GM18868 (cell line): Measurements from ENCODE around the gene FZD4.
A peak's percentile ranks its signal among the peaks of the same experiment; 100 is the strongest.
"Not testable (repeated sequence)": the region's sequence is repeated elsewhere in the genome, so short reads cannot be mapped to it uniquely, and the experiment has no call there.

Experiments
- ATAC-seq: cut with Tn5 transposase; IDR thresholded peaks from one replicate; pipeline ENCODE4 v1.9.1; 2021; ENCODE audit warnings: mild to moderate bottlenecking, moderate library complexity; ENCODE audit not compliant: unreplicated experiment

The FZD4 gene

DNA sequence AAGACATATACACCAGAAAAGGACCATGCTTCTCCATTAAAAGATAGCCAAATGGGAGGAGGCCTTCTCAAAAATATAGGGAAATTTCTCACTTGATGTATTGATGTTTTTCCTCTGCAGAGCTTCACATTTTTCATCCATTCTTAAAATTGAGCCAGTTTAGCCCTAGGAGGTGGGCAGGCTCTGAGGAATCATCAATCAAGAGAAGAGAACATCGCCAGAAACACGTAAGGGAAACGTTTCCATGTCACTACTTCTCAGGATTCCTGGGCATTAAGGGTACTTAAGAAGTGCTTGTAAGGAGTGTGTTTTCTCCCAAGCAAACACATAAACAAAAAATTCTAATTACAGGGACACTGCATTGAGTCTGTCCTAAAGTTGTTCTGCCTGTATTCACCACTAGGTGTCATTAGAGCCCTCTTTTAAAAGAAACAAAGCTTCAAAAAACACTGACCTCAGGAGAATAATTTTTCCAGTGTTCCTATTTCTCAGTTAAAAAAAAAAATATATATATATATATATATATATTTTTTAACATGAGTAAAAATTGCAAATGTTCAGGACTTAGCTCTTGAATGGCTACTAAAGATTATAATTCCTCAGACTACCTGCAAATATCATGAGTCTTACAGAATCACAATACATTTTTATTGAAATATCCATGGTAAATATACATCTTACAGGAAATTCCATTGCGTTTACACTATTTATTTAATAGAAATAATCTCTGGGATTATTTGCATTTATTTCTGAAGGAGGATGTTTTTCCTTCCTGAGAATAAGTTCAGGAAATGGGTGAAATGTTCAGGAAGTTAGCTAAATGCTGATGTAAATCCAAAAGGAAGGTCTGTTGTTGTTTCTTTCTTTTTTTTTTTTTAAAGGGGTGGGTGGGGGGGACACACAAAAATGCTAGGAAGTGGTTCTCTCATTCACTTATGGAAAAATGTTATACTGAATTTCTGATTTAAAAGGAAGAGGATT, 16.0 kb downstream of the FZD4 start:
- peak; percentile 76 for ATAC-seq

DNA sequence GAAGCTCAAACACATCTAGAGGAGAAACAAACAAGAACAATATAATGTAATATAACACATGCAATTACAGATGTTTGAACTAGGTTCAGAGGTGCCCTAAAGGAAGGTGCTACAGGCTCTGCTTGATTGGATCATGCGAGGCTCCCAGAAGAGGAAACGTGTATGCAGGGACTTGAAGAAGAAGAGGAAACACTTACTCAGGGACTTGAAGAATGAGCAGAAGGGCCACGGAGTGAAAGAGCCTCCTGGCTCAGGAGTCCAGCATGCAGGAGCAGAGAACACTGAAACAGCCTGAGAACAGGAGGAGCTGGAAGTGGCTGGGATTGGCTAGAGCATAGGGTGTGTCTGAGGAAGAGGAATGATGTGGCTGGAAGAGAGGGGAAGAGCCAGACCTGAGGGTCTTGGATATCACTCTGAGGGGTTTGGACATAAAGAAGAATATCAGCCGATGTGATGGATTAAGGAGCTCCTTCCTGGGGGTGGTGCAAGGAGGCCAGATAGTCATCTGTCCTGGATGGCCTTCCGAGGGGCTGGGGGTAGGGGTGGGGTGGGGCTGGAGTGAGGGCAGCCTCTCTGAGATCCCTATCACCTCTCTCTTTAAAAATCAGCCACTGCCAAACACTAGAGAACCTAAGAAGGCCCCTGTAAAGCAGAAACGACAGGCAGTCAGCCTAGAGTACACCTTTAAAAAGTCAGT, 16.8 kb downstream of the FZD4 start:
- no peak for ATAC-seq

- ATAC-seq, result not testable (repeated sequence)
Measured at GRCh38 chr11:86937193-86937806, 17.9 kb downstream of the FZD4 start.

DNA sequence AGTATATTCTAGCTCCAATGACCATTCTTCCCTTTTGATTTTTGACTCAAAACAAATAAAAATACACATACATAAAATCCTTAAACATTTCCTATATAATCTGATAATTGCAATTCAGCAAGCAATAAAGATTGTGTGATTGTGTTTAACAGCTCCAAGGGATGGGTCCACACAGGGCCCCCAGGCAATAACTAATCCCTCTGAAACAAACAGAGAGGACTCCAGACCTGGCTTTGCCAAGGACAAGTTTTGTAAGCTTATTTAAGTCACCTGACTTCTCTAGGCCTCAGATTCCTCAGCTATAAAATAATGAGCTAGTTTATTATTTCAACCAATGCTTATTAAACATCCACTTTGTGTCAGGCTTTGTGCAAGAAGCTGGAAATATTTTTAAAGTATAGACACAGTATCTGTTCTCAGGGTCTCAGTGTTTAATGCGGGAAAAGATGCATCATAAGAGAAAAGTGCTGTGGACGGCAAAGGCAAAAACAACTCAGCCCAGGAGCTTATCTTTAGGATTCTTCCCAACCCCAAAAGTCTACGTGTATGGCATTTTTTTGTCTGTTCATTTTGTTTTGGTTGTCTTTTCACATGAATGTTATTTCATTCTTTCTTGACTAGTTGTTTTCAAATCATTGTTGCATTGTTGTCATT, 20.1 kb downstream of the FZD4 start:
- no peak for ATAC-seq

DNA sequence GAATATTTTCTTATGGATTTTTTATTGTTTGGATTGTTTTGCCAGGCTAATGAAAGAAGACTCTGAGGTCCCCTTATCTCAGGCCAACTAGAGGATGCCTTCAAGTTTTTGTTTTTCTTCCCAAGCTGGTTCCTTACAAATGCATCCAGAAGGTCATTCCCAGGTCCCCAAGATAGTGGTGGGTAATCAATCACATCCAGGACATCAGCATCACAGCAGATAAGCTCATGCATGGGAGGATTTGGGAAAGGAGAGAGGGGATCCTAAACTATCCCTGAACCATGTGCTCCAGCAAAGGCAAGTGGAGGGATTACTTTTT, 20.7 kb downstream of the FZD4 start:
- ATAC-seq, result no peak

- no peak for ATAC-seq
Measured at GRCh38 chr11:86933891-86934581, 21.2 kb downstream of the FZD4 start.

GRCh38 chr11:86932924-86933875, 22.0 kb downstream of the FZD4 start:
- ATAC-seq, result no peak

GRCh38 chr11:86932259-86932585, 23.0 kb downstream of the FZD4 start:
- no peak for ATAC-seq

DNA sequence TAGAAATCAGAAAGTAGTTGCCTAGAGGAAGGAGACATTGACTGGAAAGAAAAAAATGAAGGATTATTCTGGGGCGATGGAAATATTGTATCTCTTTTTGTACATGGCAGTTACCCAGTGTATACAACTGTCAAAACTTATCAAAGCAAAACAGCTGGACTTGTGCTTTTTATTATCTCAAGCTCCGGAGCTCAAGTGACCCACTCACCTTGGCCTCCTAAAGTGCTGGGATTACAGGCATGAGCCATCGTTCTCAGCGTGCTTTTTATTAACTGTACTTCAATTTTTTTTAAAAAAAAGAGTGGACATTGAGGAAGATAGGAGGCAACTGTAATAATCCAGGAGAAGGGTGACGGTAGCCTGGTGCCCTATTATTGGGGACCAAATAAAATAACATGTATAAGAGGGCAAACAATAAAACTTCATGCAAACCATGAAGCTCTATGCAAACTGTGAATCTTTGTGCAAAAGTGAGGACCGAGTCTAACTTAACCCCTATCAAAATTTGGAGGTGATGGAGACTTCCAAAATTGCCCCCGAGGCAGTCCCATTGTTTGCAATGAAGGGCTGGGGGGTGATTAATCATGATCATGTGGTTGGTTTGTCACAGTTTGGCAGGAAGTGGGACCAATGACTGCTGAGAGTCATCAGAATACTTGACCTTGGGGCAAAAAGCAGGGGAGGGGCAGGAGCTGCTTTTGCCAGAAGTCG, 23.5 kb downstream of the FZD4 start:
- no peak for ATAC-seq

DNA sequence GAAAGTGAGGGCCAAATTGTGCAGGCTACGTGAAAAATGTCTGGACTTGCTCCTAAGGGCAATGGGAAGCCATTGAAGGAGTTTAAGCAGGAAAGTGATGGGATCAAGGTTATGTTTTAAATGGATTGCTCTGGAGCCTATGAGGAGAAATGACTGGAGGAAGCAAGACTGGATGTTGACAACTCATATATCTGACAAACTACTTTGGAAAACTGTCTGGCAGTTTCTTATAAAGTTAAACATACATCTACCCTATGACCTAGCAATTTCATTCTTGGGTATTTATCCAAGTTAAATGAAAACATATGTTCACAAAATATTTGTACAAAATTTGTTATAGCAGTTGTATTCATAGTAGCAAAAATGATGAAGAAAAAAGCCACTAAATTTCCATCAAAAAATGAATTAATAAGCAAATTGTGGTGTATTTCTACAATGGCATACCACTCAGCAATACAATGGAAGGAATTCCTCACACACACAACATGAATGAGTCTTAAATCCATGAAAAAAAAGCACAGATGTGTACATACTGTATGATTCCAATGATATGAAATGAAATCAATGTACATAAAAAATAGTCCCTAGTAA, 24.1 kb downstream of the FZD4 start:
- no peak for ATAC-seq

DNA sequence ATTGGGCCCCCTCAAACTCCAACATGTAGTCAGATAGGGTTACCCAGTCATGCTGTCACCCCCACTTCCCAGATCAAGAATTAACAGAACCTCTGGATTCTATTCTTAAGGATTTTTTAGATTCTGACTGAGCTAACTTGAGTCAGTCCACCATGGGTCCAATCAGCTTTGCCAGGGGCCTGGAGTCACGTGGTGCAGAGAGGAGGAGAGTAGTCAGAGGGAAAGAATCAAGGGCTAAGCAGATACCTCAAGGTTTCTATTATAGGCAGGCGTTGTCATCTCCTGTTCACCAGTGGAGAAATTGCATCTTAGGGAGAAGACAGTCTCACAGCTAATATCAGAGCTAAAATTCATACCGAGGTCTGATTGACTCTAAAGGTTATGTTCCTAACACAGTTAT, 28.2 kb downstream of the FZD4 start:
- no peak for ATAC-seq

DNA sequence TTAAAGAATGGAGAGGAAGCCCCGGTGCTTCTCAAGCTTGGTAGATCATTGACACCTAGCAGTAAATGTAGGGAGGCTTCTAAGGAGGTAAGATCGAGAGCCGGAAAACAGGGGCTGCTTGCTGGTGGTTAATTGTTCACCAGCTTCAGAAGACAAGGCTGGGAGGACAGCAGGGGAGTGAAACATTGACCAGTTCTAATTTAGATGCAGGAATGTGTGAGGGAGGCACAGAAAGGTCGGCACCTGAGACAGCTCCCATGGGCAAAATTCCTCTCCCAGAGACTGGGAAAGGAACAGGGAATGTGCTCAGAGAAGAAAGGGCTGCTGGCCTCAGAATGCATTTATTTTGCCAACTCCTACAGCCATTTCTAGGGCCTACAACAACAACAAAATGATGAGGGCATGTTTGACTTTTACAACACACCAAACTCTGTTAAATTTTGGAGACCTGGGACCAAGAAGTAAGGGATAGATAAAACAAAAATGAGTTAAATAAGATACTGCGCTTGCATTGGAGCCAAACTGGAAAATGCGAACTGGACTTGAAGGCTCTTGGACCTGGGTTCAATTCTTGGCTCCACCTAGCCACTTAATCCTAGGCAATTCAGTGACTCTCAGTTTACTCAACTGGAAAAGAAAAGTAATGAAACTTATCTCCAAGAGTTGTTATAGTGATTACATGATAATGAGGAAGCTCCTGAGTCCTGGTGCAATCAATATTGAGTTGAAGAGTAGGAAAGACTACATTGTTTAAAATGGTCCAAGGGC, 31.0 kb downstream of the FZD4 start:
- no peak for ATAC-seq

DNA sequence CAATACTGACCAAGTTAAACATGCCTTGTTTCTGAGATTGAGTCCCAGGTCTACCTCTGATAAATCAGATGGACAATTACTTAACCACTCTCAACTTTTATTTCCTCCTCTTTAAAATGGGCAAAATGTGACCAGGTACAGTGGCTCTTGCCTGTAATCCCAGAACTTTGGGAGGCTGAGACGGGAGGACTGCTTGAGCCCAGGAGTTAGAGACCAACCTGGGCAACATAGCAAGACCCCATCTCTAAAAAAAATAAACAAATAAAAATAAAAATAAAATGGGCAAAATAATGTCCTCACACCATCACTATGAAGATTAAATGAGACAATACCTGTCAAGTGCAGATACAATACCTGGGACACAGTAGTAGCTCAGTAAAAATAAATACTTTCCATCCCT, 33.0 kb downstream of the FZD4 start:
- ATAC-seq, result no peak

DNA sequence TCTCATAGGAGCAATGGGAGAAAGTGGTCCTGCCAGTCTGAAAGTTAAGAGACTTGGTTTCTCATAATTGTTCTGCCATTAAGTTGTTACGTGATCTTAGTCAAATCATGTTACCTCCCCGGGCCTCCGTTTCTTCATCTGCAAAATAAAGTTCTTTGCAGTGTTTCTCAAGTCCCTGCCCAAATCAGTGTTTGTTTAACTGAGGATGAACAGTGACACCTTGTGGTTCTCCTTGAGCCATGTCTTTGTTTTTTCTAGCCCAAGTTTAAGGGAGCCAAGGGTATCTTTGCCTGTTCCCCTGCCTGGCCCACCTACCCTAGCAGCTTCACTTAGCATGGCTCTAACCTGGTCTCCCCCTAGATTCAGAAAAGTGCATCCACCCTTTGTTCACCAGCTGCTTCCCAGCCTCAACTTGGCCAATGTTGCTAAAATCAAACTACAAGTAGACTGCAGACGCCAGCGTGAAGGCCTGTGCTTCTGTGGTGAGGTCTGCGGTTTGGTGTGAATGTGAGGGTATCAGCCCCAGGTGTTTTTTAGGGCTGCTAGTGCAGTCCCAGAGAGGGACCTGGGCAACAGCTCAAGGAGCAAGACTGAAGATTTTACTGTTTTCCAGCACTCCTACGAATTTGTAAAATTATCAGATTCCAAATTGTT, 35.5 kb downstream of the FZD4 start:
- peak; percentile 77 for ATAC-seq

GRCh38 chr11:86918973-86919372, 36.2 kb downstream of the FZD4 start:
- ATAC-seq, result no peak

DNA sequence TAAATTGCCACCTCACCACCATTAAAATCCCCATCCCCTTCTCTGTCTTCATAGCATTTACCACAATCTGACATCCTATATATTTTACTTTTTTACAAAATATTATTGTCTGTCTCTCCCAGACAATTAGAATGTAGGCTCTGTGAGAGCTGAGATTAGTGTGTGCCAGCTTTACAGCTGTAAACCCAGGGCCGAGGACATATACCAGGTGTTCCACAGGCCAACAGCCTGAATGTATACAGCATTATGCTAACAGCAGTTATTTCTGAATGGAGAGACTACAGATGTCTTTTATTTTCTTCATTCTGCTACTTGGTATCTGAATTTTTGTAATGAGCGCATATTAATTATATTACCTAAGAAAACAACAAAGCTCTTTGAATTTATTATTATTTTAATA, 36.7 kb downstream of the FZD4 start:
- no peak for ATAC-seq

DNA sequence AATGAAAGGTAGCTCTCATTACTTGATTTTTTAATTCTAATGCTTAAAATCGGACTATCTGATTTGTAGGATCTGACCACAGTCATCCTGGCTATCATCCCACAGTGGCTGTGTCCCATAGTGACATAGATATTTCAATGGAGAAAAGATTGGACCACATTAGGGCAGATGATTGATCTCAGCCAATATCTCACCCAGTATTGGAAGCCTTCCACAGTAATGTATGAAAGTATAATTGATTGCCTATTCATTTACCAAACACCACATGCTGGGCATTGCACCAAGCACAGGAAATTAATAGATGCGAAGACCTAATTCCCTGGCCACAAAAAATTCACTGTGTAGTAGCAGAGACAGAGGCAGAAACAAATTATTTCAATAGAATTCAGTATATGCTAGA, 37.6 kb downstream of the FZD4 start:
- ATAC-seq, result no peak

DNA sequence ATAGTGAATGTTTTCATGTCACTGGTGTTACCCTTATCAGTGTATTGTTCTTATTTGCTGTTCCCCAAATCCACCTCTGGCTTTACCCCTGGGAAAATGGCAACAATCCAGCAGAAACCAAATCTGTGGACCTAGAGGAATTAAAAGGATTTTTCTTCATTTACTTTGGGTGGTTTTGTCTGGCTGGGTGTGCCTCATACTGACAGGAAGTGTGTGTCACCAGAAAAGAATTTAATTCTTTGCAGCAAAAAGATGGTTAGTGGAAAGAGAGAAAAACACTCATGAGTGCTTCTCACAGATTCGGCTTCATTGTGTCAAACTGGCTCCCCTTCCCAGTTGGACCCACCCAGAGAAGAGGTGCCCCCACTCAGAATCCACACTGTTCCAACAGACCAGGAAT, 38.9 kb downstream of the FZD4 start:
- no peak for ATAC-seq
